Activated CD8-positive, alpha-beta T cell treated with anti-CD3 and anti-CD28 coated beads for 36 hours (primary cell): ENCODE measurements around the gene RETN. TPM values are rescaled to one million over a fixed set of nuclear protein-coding genes. Genes with fewer than 3 reads are reported as not detected.

ENCODE experiments used
- ATAC-seq: fragments of 200-7000 bp; cut with Tn5 transposase; one replicate; pipeline ENCODE4 v1.10.0; 2021; ENCODE audit warnings: mild to moderate bottlenecking, moderate library complexity
- CTCF ChIA-PET: fragments of 350-600 bp; sonication (Branson Sonifier 250); formaldehyde crosslinking; loops from one replicate; lab custom pipeline; 2021; ENCODE audit warnings: antibody characterized with exemption; lab: Charles Lee
- POLR2A ChIA-PET: fragments of 350-600 bp; sonication (Branson Sonifier 250); formaldehyde crosslinking; loops from one replicate; lab custom pipeline; 2021; ENCODE audit warnings: antibody characterized with exemption; lab: Charles Lee
- DNase-seq: peaks from one replicate; pipeline ENCODE4 v3.0.0-alpha.2; 2020
- H3K27ac Mint-ChIP-seq: one replicate; pipeline ENCODE4 v1.8.0; 2021; ENCODE audit warnings: mild to moderate bottlenecking, mixed read lengths
- H3K27me3 Mint-ChIP-seq: one replicate; pipeline ENCODE4 v1.8.0; 2021; ENCODE audit warnings: mixed read lengths
- H3K36me3 Mint-ChIP-seq: one replicate; pipeline ENCODE4 v1.8.0; 2021; ENCODE audit warnings: low read depth, mixed read lengths
- H3K4me1 Mint-ChIP-seq: one replicate; pipeline ENCODE4 v1.8.0; 2021; ENCODE audit warnings: low read depth, mixed read lengths
- H3K4me3 Mint-ChIP-seq: one replicate; pipeline ENCODE4 v1.8.0; 2021; ENCODE audit warnings: mild to moderate bottlenecking, moderate library complexity, mixed read lengths
- H3K9me3 Mint-ChIP-seq: one replicate; pipeline ENCODE4 v1.8.0; 2021; ENCODE audit warnings: mixed read lengths
- intact Hi-C: fragments of 100-400 bp; cut with micrococcal nuclease; formaldehyde crosslinking; loops from one replicate; pipeline ENCODE4 v1.10.0; 2022
- total RNA-seq, 2 experiments: library from RNA; stranded (reverse); gene quantifications; one replicate each; pipeline ENCODE4 v1.2.3, GENCODE V29; 2021
- TF ChIP-seq, protein P1 (sequence below): fragments of 200-600 bp; IDR thresholded peaks from one replicate; pipeline ENCODE4 v1.8.0; 2022; ENCODE audit warnings: antibody characterized with exemption, mild to moderate bottlenecking

RETN gene
- total RNA-seq, 2 experiments from 2014 or later = not detected

DNA sequence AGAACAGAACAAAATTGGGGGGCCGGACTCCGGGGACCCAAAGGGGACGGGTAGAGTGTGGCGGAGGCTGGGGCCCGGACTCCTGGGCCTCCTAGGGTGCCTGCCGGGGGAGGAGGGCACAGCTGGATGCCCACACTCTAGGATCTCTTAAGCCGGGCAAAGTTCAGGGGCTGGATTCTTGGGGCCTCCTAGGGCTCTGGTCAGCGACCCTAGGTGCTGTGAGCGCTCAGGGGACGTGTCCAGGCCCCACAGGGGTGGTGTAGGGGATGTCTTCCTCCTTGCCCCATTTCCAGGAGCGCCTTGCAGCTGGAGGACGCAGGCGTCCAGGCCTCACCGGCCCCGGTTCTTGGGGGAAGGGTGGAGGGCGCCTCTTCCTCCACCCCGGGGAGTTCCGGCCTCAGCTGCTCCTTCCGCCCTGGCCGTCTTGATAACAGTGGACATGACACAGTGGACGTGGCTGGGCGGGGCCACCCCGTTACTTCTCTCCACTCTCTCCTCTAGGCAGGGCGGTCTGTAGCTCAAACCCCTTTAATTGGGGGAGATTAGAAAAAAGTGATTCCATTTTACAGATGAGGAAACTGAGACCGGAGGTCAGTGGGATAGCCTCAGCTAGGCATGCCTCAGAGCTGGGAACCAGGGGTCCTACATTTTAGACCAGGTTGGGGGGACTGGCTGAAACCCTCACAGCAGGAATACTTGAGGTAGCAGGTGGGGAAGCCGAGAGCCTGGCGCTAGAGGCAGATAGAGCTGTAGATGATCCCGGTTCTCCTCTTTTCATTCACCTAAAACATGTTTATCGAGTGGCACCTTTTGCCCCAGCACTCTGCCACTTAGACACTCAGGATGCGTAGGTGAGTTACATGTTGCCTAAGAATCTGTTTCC is 31.2 kb upstream of the RETN start:
- Mint-ChIP-seq H3K27me3 (no peaks in the 10 kb centered on the region), H3K9me3 (peaks cover 6% of the 10 kb centered on the region), H3K4me1 (peaks cover 27% of the 10 kb centered on the region), H3K36me3 (peaks cover 12% of the 10 kb centered on the region), H3K27ac (peak overlapping the region; percentile 88), H3K4me3 (peak overlapping the region; percentile 81)
- CTCF ChIA-PET = interaction anchor here (1.0 to 2.5 kb wide), 4 partner anchors 15 to 162 kb away, joined by 4 to 14 read pairs (median 7); partner anchors contain the start of gene TRAPPC5
- DNase-seq (peak; percentile 22), ATAC-seq (peak; percentile 20)
- TF ChIP-seq, protein P1, sequence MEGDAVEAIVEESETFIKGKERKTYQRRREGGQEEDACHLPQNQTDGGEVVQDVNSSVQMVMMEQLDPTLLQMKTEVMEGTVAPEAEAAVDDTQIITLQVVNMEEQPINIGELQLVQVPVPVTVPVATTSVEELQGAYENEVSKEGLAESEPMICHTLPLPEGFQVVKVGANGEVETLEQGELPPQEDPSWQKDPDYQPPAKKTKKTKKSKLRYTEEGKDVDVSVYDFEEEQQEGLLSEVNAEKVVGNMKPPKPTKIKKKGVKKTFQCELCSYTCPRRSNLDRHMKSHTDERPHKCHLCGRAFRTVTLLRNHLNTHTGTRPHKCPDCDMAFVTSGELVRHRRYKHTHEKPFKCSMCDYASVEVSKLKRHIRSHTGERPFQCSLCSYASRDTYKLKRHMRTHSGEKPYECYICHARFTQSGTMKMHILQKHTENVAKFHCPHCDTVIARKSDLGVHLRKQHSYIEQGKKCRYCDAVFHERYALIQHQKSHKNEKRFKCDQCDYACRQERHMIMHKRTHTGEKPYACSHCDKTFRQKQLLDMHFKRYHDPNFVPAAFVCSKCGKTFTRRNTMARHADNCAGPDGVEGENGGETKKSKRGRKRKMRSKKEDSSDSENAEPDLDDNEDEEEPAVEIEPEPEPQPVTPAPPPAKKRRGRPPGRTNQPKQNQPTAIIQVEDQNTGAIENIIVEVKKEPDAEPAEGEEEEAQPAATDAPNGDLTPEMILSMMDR = no peak
- POLR2A ChIA-PET = interaction anchor here (0.6 to 1.9 kb wide), 7 partner anchors 9 to 136 kb away, joined by 3 to 10 read pairs (median 4); partner anchors contain the start of genes PET100, TRAPPC5 and XAB2
- intact Hi-C loops = no loop called here

DNA sequence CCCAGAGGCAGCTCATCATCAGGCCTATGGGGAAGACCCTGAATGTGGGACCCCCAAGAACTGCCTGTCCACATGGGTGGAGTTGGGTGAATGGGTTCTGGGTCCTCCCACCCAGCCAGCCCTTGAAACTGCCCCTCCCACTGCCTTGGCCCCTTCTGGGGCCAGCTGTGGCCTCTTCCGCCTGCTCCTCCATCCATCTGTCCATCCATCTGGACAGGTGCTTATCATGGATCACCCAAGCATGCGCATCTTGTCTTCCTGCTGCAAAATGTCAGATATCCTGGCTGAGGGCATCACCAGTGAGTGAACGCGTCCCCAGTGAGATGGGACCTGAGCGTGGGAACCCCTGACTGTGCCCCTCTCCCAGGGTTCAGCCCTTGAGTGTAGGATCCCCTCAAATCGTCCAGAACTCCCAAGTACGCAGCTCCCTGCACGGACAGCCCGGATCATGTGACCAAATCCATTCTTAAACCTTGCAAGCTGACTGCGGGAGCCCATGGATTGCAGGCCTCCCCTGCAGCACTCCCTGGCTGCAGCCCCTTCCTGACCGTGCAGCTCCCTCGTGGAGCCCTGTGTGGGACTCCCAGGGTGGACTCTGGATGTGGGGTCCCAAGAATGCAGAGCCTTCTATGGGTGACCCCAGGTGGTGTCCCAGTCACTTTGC is 29.9 kb upstream of the RETN start:
- intact Hi-C loops = no loop called here
- TF ChIP-seq, protein P1 = no peak
- CTCF ChIA-PET = interaction anchor here (0.6 to 2.5 kb wide), 4 partner anchors 9 to 71 kb away, joined by 3 to 14 read pairs (median 6); partner anchors contain the start of genes PET100, TRAPPC5 and XAB2
- Mint-ChIP-seq H3K4me1 (peaks cover 29% of the 10 kb centered on the region), H3K4me3 (peak overlapping the region; percentile 21), H3K9me3 (peaks cover 6% of the 10 kb centered on the region), H3K27ac (no peak overlapping the region), H3K36me3 (peaks cover 12% of the 10 kb centered on the region), H3K27me3 (no peaks in the 10 kb centered on the region)
- DNase-seq (no peak), ATAC-seq (no peak)
- POLR2A ChIA-PET = interaction anchor here (1.9 kb wide), 2 partner anchors 10 kb away, joined by 8 to 10 read pairs; partner anchors contain the start of genes PET100 and XAB2

DNA sequence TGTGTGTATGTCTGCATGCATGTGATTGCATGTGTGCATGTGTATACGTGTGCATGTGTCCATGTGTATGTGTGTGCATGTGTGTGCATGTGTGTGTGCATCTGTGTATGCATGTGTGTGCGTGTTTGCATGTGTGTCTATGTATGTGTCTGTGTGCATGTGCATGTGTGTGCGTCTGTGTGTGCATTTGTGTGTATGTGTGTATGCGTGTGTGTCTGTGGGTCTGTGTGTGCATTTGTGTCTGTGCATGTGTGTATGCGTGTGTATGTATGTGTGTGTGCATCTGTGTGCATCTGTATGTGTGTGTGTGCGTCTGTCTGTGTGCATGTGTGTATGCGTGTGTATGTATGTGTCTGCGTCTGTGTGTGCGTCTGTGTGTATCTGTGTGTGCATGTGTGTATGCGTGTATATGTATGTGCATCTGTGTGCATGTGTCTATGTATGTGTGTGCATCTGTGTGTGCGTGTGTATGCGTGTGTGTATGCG is 28.9 kb upstream of the RETN start:
- DNase-seq (no peak), ATAC-seq (no peak)
- H3K36me3 Mint-ChIP-seq = peaks cover 14% of the 10 kb centered on the region
- H3K4me1 Mint-ChIP-seq = peaks cover 29% of the 10 kb centered on the region
- TF ChIP-seq, protein P1 = no peak
- H3K27ac Mint-ChIP-seq = no peak overlapping the region
- peaks cover 6% of the 10 kb centered on the region for H3K9me3 Mint-ChIP-seq
- POLR2A ChIA-PET = no interaction called here
- no peak overlapping the region for H3K4me3 Mint-ChIP-seq
- H3K27me3 Mint-ChIP-seq = no peaks in the 10 kb centered on the region
- intact Hi-C loops = no loop called here
- CTCF ChIA-PET = interaction anchor here (0.6 kb wide), 1 partner anchor 17 kb away, joined by 3 read pairs; no protein-coding TSS in a partner anchor

DNA sequence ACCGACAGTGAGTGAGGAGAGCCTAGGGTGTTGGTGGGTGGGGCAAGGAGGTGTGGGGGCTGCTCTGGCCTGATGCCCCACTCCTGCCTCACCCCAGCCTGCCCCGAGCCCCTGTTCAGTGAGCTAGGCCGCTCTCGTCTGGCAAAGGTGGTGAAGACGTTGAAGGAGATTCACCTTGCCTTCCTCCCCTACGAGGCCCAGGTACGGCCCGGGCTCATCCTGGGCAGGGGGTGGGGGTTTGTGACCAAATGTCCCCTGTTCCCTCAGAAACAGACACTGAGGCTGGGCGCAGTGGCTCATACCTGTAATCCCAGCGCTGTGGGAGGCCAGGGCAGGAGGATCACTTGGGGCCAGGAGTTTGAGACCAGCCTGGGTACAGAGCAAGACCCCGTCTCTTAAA is 28.0 kb upstream of the RETN start:
- H3K4me1 Mint-ChIP-seq = peaks cover 26% of the 10 kb centered on the region
- peaks cover 6% of the 10 kb centered on the region for H3K9me3 Mint-ChIP-seq
- no peak for ATAC-seq
- ChIA-PET POLR2A (interaction anchor here (1.0 to 1.3 kb wide), 2 partner anchors 10 to 11 kb away, joined by 3 to 10 read pairs; partner anchors contain the start of genes PET100 and XAB2), CTCF (interaction anchor here (1.9 kb wide), 1 partner anchor 40 kb away, joined by 6 read pairs; the partner anchor contains the start of gene TRAPPC5)
- intact Hi-C loops = no loop called here
- H3K4me3 Mint-ChIP-seq = no peak overlapping the region
- TF ChIP-seq, protein P1 = no peak
- H3K36me3 Mint-ChIP-seq = peaks cover 17% of the 10 kb centered on the region
- DNase-seq = no peak
- no peak overlapping the region for H3K27ac Mint-ChIP-seq
- H3K27me3 Mint-ChIP-seq = no peaks in the 10 kb centered on the region
